HG03520 (cell line): ENCODE results near the gene SCYGR6.

Experiments used
- ATAC-seq: cut with Tn5 transposase; IDR thresholded peaks from one replicate; pipeline ENCODE4 v1.9.1; 2021; ENCODE audit warnings: mild to moderate bottlenecking, moderate library complexity; ENCODE audit not compliant: unreplicated experiment

SCYGR6 gene

DNA sequence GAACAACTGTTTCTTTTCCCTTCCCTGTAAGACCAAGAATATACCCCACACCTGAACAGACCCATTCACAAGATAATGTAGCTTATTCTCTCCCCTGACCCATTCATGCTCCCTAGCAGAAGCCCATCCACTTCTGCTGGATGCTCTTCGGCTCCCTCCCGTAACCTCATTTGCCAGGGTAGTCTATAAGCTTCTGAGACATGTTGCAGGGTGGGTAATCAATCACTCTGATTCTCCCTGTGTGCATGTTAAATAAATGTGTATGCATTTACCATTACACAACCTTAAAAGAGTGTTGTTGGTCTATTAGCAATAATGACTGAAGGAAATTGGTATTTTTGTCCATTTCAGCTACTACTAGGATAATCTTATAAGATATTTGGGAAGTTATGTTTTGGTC lies 8.1 kb downstream of the SCYGR6 start:
- ATAC-seq: no peak

DNA sequence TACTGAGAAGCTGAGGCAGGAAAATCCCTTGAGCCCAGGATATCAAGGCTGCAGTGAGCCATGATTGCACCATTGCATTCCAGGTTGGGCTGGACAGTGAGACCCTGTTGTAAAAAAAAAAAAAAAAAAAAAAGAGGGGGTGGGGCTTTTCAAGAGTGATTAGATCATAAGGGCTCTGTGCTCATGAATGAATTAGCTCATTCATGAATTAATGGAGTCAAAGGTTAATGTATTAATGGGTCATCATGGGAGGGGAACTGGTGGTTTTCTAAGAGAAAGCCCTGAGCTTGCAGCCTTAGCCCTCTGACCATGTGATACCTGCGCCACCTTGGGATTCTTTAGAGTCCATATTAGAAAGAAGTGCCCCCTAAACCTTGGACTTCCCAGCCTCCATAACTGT lies 11.3 kb downstream of the SCYGR6 start:
- no peak for ATAC-seq

DNA sequence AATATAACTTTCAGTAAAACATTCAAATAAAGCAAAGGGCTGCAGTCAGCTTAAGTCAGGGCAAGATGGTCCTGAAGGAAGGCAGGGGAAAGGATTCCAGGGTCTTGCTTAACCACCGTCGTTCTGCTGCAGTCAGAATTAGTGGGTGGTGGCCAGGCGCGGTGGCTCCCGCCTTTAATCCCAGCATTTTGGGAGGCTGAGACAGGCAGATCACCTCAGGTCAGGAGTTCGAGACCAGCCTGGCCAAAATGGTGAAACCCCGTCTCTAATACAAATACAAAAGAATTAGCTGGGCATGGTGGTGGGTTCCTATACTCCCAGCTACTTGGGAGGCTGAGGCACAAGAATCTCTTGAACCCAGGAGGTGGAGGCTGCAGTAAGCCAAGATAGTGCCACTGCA lies 13.6 kb downstream of the SCYGR6 start:
- ATAC-seq: no peak

DNA sequence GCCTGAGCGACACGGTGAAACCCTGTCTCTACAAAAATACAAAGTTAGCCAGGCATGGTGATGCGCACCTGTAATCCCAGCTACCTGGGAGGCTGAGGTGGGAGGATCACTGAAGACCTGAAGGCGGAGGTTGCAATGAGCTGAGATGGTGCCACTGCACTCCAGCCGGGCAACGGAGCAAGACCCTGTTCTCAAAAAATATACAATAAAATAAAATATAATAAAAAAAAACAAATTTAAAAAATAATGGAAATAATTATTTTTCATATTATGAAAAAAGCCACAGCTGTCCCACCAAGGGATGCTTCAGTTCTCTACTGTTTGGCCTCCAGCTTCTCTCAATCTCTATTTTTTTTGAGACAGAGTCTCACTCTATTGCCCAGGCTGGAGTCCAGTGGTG lies 17.2 kb downstream of the SCYGR6 start:
- no peak for ATAC-seq

DNA sequence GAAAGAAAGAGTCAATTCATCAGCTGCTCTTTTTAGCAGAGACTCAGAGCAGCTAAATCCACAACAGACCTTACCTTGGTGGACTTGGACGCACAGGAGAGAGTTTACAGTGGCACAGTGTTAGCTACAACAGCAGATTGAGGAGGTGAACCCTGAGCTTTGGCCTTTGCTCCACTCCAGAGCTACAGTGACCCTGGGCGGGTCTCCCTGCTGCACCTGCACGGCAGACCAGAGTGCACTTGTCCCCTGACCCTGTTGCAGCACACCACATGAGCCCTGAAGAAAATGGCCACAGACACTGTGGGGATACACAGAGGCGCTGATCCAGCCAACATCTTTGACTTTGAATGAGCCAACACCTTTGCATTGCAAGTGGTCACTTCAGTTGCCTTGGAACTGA lies 17.7 kb downstream of the SCYGR6 start:
- no peak for ATAC-seq

DNA sequence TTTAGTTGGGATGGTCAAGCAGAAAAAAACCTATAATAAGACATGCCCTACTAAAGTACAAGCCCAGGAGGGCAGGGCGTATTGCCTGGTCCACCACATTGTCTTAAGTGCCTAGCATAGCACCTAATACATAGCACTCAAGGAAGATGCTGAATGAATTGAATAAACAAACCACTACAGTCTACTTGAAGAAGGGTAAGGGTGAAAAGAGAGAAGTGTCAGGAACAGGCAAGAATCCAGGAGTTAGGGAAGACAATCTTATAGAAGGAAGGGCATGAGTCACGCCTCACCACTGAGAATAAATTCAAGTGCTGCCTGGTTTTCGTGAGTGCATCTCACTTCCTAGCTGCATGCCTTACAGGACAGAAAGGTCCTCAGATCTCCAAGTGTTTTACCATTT lies 20.6 kb downstream of the SCYGR6 start:
- no peak for ATAC-seq

DNA sequence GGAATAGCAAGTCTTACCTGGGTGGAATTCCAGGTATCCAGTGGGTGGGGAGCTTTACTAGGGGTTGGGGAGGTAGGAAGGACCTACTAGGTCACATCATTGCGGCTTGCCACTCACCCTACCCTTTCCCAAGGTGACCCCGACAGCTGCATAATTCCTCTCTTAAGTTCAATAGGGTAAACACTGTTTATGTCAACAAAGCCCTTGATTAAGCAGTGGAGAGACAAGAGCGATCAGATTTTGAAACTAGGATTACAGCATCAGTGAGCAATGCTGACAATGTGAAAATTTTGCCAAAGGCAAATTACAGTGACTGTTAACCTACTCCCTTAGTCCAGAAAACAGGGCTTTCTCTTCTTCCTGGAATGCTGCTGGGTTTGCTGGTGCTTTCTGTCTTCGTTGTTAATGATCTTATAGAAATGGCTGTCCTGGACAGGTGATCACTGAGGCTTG lies 21.3 kb downstream of the SCYGR6 start:
- ATAC-seq: no peak

DNA sequence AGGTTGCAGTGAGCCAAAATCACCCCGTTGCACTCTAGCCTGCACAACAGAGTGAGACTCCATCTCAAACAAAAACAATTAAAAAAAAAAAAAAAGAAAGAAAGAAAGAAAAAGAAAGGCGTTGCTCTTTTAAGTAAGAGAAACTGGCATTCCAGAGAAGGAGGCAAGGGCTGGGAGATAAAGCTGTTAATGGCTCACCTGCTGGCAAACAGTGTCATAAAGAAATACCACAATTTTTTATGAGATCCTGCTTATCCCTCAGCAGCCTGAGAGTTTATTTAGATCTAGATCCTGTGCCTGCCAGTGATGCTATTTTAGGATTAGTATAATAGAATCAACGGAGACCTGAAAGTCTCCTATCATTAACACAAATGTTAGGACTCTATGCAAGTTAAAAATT lies 23.0 kb downstream of the SCYGR6 start:
- ATAC-seq: no peak

DNA sequence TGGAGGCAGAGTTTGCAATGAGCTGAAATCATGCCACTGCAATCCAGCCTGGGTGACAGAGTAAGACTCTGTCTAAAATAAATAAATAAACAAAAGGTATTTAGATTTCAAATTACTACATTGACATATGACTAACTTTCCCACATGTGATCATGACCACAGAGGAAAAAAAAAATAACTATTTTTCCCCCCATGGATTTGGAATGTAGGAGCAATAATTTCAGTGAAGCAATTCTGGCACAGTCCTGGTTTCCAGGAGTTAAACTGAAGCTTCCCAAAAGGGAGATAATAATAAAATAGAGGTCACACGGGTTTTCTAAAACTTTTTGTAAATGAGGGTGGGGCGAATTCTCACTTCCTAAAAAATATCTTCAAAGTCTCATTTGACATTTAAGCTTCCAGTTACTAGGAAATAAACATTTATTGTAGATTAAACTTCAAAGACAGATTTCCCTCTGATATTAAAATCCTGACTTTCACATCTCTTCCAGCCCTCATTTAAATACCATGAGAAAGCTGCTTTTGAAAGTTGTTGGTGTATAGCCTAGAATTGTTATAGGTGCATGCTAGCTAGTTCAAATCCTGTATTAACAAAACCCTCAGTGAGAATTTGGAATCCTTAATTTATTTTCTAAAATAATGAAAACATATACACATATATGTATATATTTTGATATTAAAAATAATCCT lies 27.4 kb downstream of the SCYGR6 start:
- ATAC-seq: no peak

DNA sequence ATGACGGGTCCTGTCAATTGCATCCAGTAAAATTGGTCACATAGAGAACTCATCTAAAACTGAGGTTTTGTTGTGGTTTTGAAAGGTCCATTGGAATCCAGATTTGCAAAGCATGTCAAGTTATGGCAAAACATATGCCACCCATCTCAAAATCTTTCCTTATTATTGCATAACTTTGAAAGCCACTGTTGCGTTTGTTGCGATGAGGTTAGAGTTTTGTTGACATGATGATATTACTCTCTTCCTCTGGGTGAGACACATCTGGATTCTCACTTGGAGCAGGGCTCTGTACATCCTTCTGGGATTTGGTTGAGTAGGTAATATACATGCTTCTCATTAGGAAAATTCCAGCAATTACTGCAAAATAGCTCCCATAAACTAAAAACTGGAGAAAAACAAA lies 37.4 kb downstream of the SCYGR6 start:
- no peak for ATAC-seq

DNA sequence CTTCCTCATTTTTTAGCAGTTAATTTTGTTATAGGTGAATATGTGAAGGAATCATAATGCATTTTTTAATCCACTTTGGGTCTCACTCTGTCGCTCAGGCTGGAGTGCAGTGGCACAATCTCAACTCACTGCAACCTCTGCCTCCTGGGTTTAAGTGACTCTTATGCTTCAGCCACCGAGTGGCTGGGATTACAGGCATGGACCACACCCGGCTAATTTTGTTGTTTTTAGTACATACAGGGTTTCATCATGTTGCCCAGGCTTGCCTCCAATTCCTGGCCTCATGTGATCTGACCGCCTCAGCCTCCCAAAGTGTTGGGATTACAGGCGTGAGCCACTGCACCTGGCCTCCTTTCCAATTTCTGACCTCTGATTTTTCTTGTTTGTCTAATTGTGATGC lies 40.3 kb downstream of the SCYGR6 start:
- no peak for ATAC-seq

DNA sequence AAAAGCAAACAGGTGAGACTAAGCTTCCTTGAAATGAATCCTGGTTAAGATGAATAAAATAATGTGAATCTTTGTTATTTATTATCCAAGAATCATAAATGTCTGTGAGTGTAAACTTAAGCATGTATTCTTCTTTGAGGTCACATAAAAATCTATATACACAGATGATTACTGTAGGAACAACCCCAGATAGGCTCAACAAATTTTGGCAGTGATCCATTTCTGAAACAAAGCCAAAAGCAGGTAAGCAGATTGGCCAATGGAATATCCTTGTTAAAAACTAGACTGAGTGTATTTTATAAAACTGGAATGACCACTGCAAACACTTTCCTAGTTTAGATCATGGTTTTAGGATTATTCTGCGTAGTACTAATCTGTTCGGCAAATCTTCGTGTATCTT lies 46.6 kb downstream of the SCYGR6 start:
- ATAC-seq: no peak

DNA sequence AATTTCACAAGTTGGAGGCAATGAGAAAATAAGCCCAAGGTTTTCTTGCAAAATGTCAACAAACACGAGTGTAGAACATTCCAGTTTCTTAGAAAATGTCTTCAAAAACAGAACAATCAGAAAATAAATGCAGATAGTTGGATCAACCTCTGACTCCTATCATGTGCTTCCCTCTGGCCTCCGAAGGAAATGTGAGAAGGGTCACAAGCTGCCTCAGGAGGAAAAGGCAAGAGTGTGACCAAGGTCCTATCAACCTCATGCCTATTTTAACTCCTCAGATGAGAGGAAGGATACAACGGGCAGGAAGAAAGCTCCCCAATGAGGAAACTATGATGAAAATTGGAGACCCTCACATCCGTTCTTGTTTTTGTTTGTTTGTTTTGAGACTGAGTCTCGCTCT lies 50.1 kb downstream of the SCYGR6 start:
- ATAC-seq: no peak
